ENCODE results near the gene CHPT1. TPM values are rescaled to one million over a fixed set of nuclear protein-coding genes. Genes with fewer than 3 reads are reported as not detected.

CHPT1 gene
- total RNA-seq, 1 donor from 2014 or later: 56.6 TPM

- TF ChIP-seq, protein P1, sequence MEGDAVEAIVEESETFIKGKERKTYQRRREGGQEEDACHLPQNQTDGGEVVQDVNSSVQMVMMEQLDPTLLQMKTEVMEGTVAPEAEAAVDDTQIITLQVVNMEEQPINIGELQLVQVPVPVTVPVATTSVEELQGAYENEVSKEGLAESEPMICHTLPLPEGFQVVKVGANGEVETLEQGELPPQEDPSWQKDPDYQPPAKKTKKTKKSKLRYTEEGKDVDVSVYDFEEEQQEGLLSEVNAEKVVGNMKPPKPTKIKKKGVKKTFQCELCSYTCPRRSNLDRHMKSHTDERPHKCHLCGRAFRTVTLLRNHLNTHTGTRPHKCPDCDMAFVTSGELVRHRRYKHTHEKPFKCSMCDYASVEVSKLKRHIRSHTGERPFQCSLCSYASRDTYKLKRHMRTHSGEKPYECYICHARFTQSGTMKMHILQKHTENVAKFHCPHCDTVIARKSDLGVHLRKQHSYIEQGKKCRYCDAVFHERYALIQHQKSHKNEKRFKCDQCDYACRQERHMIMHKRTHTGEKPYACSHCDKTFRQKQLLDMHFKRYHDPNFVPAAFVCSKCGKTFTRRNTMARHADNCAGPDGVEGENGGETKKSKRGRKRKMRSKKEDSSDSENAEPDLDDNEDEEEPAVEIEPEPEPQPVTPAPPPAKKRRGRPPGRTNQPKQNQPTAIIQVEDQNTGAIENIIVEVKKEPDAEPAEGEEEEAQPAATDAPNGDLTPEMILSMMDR (IDR thresholded peaks at IDR 0.05): no peak
- intact Hi-C loops (cut with DNase I): loop anchor here (5.0 kb wide), 1 partner anchor 173 kb away; no protein-coding TSS in a partner anchor
- Histone ChIP-seq H3K4me1 (no peaks in the 10 kb centered on the region), H3K27ac (no peak overlapping the region), H3K9me3 (no peaks in the 10 kb centered on the region), H3K36me3 (peaks cover 23 to 59% of the 10 kb centered on the region in 2 donors), H3K27me3 (no peaks in the 10 kb centered on the region), H3K4me3 (no peak overlapping the region)
- DNase-seq (ENCODE audit: low spot score in 2 of 2): no peak
These were observed 48.0 kb downstream of the CHPT1 start for GRCh38 chr12:101745481-101745880.

- Histone ChIP-seq H3K4me1 (no peaks in the 10 kb centered on the region), H3K27ac (no peak overlapping the region), H3K4me3 (no peak overlapping the region), H3K9me3 (no peaks in the 10 kb centered on the region), H3K36me3 (peaks cover 27 to 65% of the 10 kb centered on the region in 2 donors), H3K27me3 (no peaks in the 10 kb centered on the region)
- TF ChIP-seq, protein P1 (IDR thresholded peaks at IDR 0.05): no peak
- intact Hi-C loops (cut with DNase I): loop anchor here (5.0 kb wide), 1 partner anchor 174 kb away; no protein-coding TSS in a partner anchor
- no peak for DNase-seq (ENCODE audit: low spot score in 2 of 2)
These were observed 48.8 kb downstream of the CHPT1 start for GRCh38 chr12:101746196-101746595.

DNA sequence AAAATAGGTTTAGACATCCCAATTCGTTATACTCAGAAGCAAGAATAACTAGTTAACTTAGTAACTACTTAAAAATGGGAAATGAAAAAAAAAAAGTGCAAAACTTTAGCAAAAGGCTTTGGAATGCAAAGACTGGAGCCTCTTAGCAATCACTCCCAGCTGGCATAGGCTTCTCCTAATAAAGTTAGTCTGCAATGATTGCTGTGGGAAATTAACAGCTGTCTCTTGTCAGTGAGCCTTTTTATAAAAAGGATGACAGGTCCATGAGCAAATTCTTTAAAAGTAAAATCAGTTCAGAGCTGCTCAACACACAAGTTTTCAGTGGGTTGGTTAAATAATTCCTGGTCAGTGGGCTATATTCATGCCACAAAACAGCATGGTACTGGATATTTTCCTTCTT lies 49.2 kb downstream of the CHPT1 start:
- intact Hi-C loops (cut with DNase I): loop anchor here (5.0 kb wide), 1 partner anchor 174 kb away; no protein-coding TSS in a partner anchor
- Histone ChIP-seq H3K27me3 (no peaks in the 10 kb centered on the region), H3K9me3 (no peaks in the 10 kb centered on the region), H3K4me1 (no peaks in the 10 kb centered on the region), H3K4me3 (no peak overlapping the region), H3K36me3 (peaks cover 28 to 70% of the 10 kb centered on the region in 2 donors), H3K27ac (no peak overlapping the region)
- DNase-seq (ENCODE audit: low spot score in 2 of 2): no peak
- TF ChIP-seq, protein P1 (IDR thresholded peaks at IDR 0.05): no peak

- H3K4me1 ChIP-seq: no peaks in the 10 kb centered on the region
- peaks cover 28 to 80% of the 10 kb centered on the region in 2 donors for H3K36me3 ChIP-seq
- no peaks in the 10 kb centered on the region for H3K9me3 ChIP-seq
- intact Hi-C loops (cut with DNase I): loop anchor here (5.0 kb wide), 1 partner anchor 175 kb away; no protein-coding TSS in a partner anchor
- TF ChIP-seq, protein P1 (IDR thresholded peaks at IDR 0.05): no peak
- no peak for DNase-seq (ENCODE audit: low spot score in 2 of 2)
- H3K27ac ChIP-seq: no peak overlapping the region
- H3K4me3 ChIP-seq: no peak overlapping the region
- no peaks in the 10 kb centered on the region for H3K27me3 ChIP-seq
These were observed 50.3 kb downstream of the CHPT1 start for GRCh38 chr12:101747697-101748096.

DNA sequence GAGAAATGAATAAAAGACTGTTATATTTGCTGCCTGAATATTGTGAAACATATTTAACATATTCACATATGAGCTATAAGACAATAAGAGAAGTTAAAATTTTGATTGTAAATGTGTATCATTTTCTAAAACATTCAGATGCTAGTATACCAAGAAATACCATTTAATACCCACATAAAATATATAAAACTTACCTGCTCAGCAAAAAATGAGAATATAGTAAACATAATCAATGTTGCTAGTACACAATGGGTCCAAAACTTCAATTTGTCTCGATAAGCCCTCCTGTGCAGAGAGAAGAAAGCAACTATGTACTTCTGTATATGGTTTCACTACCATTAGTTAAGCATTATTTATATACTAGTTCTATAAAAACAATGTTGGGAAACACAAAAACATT lies 51.5 kb downstream of the CHPT1 start:
- Histone ChIP-seq H3K4me3 (no peak overlapping the region), H3K27me3 (no peaks in the 10 kb centered on the region), H3K36me3 (peaks cover 28 to 83% of the 10 kb centered on the region in 2 donors), H3K4me1 (no peaks in the 10 kb centered on the region), H3K27ac (no peak overlapping the region), H3K9me3 (no peaks in the 10 kb centered on the region)
- TF ChIP-seq, protein P1 (IDR thresholded peaks at IDR 0.05): no peak
- intact Hi-C loops (cut with DNase I): loop anchor here (5.0 kb wide), 1 partner anchor 177 kb away; no protein-coding TSS in a partner anchor
- no peak for DNase-seq (ENCODE audit: low spot score in 2 of 2)
